Endometrial microvascular endothelial cells (primary cell): ENCODE measurements around the gene DPY19L2. TPM values are rescaled to one million over a fixed set of nuclear protein-coding genes. Genes with fewer than 3 reads are reported as not detected.
"Not testable (repeated sequence)": the region's sequence is repeated elsewhere in the genome, so short reads cannot be mapped to it uniquely, and the experiment has no call there.

ENCODE experiments used
- in situ Hi-C: cut with HindIII; loops from 2 replicates; pipeline ENCODE4 v1.10.0; 2017; ENCODE audit warnings: low sequenced_read_pairs, low pct_unique_long_range_greater_than_20kb; ENCODE audit errors: inconsistent ontology term
- total RNA-seq: library from RNA; depleted of rRNA; stranded (reverse); fragments of >200 nt; gene quantifications from one replicate; pipeline ENCODE4 v1.2.3, GENCODE V29; 2015; ENCODE audit errors: inconsistent ontology term

Gene DPY19L2
- total RNA-seq, result 0.74 TPM

- in situ Hi-C loops, result no loop called here
Measured at GRCh38 chr12:63668028-63668799, at the start of gene DPY19L2. Gene DPY19L2 (minus strand): TSS chr12:63668493. CDS start chr12:63668393, 100 bp downstream.

GRCh38 chr12:63716891-63717290 lies 48.6 kb upstream of the DPY19L2 start:
- in situ Hi-C loops, result not testable (repeated sequence)

- in situ Hi-C loops, result not testable (repeated sequence)
Measured at GRCh38 chr12:63715107-63715625, 46.9 kb upstream of the DPY19L2 start.

DNA sequence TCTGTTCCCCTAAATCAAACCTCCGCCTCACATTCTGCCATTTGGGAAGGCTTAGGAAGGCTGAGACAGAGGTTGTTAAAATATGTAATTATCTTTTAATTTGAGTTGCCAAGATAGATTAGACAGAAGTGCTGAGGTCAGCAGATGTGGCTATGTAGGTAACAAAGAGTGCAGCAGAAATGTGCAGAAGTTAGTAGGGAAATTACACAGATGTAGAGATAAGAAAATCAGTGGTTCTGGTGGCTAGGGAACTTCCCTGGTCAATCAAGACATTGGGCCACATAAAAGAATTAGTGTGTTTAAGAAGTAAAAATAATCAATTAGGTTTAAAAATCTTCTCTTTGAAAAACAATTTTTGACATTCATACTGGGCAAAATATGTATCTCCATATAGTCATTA lies 46.1 kb upstream of the DPY19L2 start:
- in situ Hi-C loops, result not testable (repeated sequence)

DNA sequence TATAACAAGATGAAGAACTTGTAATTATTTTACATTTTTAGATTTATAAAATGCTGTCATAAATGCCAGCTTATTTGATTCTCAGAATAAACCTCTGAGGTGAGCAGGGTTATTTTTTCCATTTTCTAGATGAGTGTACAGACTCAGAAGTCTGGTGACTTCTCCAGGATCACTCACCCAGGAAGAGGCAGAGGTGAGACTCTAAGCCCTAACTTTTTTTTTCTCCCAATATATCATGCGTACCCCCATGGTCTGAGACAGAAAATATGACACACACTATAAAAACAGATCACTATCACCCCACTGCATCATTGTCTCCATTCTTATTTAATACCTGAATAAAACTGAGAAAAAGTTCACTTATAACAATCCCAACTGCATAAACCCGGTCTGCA lies 45.4 kb upstream of the DPY19L2 start:
- in situ Hi-C loops, result not testable (repeated sequence)

DNA sequence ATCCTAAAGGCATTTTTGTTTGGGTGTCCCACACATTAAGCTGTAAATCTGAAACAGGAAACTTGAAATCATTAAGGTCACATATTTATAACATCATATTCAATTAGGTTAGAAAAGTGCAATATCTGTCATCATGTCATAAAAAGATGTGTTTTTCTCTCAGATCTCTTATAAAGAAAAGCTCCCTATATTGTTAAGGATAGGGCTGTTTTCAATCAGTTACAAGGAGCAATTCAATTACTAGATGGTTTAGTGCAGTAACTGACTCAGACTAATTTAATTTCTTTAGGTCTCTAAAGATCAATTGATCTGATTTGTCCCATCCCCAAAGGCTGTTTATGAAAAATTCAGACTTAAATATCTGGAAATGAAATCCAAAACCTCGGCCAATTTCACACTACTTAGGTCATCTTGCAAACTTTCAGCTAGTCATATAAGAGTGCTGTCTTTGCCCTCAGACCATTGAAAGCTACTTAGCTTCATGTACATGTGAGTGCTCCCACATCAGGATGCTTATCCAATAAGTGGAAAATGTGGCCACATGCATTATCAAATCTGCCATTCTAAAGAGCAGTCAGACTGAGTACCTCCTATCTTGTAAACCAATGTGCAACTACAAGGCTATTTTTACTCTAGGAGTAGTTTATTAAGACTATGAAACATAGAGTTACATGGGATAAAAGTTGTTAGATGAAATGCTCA lies 44.8 kb upstream of the DPY19L2 start:
- in situ Hi-C loops, result not testable (repeated sequence)

DNA sequence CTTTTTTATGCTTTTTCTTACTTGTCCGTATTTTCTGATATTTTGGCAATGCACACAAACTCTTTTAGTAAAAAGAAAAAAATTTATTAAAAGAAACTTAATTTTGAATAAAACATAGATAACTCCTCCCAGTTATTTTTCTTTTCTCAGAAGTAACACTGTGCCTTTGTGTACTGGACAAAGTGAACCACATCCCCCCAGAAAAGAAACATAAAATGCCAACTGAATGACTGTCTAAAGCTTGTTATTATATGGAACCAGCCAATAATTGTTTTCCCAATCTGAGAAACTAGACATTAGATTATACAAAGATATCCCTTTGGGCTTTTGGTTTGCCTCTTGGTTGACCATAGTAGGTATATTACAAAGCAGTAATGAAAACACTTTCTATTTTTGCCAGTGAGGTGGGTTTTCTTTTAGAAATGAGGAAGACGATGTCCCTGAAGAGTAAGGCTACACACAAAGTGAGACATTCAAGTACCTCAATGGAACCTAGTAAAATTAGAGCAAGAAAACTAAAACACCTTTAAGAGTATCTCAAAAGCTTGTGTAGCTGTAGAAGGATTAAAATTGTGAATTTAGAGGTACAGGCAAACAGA lies 44.2 kb upstream of the DPY19L2 start:
- in situ Hi-C loops, result not testable (repeated sequence)

GRCh38 chr12:63711339-63711738 lies 43.0 kb upstream of the DPY19L2 start:
- in situ Hi-C loops, result not testable (repeated sequence)

DNA sequence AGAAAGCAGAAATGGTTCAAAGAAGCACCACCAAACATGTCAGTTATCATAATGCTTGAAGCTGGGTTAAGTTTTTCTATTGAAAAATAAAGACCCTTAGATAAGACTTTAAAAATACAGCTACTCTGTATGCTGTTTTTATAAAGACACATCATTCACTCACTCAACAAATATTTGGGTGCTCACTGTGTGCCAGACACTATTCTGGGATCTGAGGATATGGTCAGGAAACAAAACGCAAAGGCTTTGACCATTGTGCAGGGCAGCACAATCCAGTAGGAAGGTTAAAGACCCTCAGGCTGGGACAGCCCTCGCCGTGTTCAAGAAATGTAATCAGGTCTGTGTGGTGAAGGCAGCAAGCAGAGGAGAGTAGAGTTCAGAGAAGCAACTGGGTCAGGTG lies 38.0 kb upstream of the DPY19L2 start:
- in situ Hi-C loops, result no loop called here

DNA sequence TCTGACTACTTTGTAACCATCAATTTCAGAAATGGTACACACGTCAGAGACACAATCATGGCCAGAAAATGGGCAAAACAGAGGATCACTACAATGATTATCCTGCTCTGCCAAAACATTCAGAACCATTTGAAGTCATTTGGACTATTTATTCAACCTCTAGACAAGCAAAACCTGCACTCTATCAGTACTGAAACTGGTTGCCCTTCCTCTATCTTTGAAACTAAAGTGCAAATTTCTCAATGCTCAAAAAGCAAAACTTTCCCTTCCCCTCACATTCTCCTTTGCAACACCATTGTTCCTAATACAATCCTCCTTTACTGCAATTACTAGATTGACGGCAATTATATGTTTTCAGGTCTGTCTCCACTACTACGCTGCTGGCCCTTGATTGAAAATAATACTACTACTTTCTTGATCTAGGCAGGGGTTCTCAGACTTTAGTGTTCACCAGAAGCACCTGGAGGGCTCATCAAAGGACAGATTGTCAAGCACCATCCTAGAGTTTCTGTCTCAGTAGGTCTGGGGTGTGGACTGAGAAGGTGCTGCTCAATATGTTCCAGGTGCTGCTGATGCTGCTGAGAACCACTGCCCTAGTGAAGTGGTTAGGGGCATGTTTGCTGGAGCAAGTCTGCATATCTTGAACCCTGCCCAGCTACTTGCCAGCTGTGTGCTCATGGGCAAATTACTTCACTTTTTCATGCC lies 31.5 kb upstream of the DPY19L2 start:
- in situ Hi-C loops, result not testable (repeated sequence)

GRCh38 chr12:63699011-63699410 lies 30.7 kb upstream of the DPY19L2 start:
- in situ Hi-C loops, result not testable (repeated sequence)

DNA sequence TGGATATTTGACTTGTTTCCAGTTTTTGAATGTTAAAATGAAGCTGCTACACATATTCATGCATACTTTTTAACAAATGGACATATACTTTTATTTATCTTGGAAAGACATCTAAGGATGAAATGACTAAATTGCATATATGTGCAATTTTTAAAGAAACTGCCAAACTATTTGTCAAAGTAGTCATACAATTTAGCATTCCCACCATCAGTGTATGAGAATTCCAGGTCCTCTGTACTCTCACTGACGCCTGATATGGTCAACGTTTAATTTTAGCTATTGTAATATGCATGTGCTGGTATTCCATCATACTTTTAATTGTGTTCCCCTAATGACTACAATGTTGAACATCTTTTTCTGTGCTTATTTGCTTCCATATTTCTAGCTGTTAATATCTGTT lies 22.5 kb upstream of the DPY19L2 start:
- in situ Hi-C loops, result not testable (repeated sequence)

- in situ Hi-C loops, result not testable (repeated sequence)
Measured at GRCh38 chr12:63689141-63689540, 20.8 kb upstream of the DPY19L2 start.

- in situ Hi-C loops, result not testable (repeated sequence)
Measured at GRCh38 chr12:63686623-63687022, 18.3 kb upstream of the DPY19L2 start.

GRCh38 chr12:63685789-63686188 lies 17.5 kb upstream of the DPY19L2 start:
- in situ Hi-C loops, result not testable (repeated sequence)

- in situ Hi-C loops, result not testable (repeated sequence)
Measured at GRCh38 chr12:63682617-63683016, 14.3 kb upstream of the DPY19L2 start.

DNA sequence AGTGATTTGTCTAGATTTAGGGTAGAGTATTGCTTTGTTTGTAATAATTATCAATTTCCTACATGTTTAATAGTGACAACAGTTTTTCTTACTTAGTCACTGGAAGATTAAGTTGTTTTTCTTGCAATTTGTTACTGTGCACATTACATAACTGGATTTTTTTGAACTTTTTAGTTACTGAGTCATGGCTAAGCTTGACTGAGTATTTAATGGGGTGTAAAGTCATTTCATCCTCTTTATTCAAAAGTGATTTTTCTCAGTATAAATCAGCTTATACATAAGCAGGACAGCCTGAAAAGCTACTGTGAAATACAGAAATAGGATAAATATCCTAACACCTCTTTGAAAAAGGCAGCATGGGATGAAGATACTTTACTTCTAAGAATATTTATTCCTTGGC lies 12.5 kb upstream of the DPY19L2 start:
- in situ Hi-C loops, result not testable (repeated sequence)

- in situ Hi-C loops, result not testable (repeated sequence)
Measured at GRCh38 chr12:63672550-63672949, 4.3 kb upstream of the DPY19L2 start.

GRCh38 chr12:63669936-63670335 lies 1.6 kb upstream of the DPY19L2 start:
- in situ Hi-C loops, result not testable (repeated sequence)
